Right renal cortex interstitium (tissue), 3 donors: ENCODE data around the gene CNKSR2. TPM values are rescaled to one million over a fixed set of nuclear protein-coding genes. Genes with fewer than 3 reads are reported as not detected.

Experiments
- DNase-seq, 3 donors: peaks; one replicate each; pipeline ENCODE4 v3.0.0-alpha.2; 2013; ENCODE audit warnings: low read depth in 3 of 3, low spot score in 2 of 3
- polyA plus RNA-seq, 3 donors: library from polyadenylated mRNA; unstranded; fragments of 120-200 nt; gene quantifications; one replicate each; pipeline ENCODE4 v1.2.1, GENCODE V29; 2013; ENCODE audit not compliant: insufficient read length in 3 of 3

CNKSR2 gene
- polyA plus RNA-seq, 3 donors = 1.1 to 1.3 (median 1.2) TPM

DNA sequence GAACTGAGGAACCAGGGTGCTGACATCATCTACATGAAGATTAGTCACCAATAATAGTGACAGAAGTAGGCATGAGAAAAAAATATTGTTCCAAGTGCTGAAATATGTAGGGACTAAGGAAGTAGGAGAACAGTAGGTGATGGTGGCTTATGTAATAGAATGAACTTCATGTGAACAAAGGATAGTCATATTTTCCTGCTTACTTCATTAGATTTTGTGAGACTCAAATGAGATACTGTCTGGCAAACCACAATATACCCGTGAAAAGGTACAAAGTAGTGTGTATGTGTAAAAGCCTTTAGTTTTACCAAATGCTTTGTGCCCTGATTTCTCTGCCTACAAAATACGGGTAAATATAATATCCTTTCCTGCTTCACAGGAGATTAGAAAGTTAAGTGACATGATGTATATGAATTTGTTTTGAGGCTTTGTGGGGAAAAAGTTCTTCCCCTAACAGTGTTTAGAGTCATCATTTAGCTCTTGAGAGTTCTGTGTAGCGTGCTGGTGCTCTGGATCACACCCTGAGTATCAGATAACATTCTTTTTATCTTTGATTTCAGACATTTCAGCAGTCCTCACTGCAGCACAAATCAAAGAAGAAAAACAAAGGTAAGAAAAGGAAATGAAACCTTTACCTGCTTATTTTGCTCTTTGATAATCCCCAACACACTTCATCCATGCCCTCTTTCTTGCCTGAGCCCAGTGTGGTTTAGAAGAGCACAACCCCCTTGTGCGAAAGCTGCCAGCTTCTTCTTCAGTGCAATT is 216.0 kb downstream of the CNKSR2 start:
- DNase-seq = no peak

GRCh38 chrX:21606002-21606401 is 231.8 kb downstream of the CNKSR2 start:
- no peak for DNase-seq

- no peak for DNase-seq
Observed at GRCh38 chrX:21610168-21610567, 235.9 kb downstream of the CNKSR2 start.

DNA sequence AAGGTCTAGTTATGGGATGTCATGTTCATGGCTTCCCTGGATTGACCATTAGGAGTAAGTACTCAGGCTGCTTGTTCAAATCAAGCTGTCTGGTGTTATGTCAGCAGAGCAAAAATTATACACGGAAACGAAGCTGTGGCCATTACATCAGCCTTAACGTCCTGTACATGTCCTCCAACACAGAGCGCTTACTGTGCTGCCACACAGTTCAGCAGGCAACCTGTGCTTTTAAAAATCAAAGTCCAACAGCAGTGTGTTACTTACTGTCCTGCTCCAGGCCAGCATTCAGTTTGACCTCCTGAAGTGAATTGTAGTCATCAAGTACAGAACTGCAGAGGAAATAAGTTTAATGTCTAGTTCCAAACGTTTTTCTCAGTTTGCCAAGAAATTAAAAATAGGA is 237.9 kb downstream of the CNKSR2 start:
- no peak for DNase-seq

DNA sequence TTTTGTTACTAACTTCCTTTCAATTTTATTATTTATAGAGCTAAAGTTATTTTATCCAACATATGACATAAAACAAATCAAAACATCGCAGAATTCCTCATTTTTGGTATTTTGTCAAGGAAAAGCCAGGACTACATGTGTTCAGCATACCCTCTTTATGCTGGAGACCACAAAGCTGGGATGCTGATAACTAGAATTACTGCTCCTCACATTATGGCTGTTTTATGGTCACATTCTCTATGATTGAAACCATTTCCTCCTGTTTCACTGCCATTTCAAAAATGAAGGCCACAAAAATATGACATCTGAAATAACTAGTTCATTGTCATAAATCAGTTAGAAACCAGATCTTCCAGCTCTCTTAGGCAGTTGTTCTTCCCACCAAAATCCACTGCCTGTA is 242.2 kb downstream of the CNKSR2 start:
- no peak for DNase-seq

GRCh38 chrX:21620234-21620633 is 246.0 kb downstream of the CNKSR2 start:
- DNase-seq = no peak

DNA sequence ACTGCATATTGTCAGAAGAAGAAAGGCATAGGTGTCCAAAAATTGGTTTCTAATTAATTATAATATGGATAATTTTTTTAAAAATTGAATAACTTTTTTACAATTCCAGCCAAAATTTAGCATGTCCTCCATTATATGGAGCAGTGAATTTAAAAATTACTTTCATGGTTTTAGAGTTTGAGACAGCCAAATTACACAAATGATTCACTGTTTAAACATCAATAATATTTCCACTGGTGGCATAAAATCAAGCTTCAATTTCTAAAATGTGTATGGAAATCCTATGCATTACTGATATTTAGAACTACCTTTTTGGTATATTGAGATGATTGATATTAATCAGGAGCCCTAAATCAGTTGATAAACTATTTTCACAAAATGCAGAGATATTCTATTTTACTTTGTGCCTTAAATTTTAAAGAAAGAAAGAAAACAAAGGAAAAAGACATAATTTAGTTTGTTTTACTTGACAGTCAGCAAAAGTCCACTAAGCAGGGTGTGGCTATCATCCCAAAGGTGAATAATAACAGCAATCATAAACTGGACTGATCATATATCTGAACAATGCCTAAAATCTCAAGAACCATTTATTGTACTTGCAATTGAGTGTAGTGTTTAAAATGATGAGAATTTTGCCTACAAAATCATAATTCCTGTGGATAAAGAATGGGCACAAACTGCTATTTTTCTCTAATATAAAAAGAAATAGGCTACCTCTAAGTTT is 249.7 kb downstream of the CNKSR2 start:
- no peak for DNase-seq

DNA sequence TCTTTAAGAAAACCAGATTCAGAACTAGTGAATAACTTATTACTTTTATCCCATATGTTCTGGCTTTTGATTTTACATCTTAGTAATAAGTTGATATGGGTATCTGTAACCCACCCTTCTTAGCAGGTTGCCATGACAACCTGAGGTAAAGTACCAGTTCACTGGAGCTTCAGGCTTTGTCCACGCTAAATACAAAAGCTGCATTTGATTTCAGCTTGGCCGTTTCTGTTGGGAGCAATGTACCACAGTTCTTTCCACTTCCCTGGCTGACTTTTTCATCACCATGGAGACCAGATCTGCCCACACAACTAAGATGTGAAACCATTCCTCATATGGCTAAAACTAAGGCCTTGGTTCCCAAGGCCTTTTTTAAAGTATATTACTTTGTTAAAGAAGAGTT is 257.8 kb downstream of the CNKSR2 start:
- DNase-seq = no peak

GRCh38 chrX:21638311-21638710 is 264.1 kb downstream of the CNKSR2 start:
- DNase-seq = no peak

GRCh38 chrX:21639775-21640174 is 265.6 kb downstream of the CNKSR2 start:
- no peak for DNase-seq

DNA sequence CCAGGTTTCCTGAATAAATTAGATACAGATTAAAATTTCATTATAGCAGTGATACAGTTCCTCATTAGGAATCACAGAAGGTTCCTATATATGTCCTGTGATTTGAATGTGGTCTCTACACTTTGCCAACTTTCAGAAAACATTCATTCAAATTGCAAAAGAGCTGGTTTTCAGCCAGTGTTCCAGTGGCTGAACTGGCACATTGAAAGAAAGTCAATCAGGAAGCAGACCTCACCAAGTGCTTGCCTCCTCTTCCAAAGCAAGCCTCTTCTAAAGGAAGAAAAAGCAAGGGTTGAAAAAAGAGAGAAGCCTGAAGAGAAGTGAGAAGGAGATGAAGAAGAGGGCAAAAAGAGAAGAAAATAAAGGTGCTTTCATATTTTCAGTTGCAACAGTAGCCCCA is 271.2 kb downstream of the CNKSR2 start:
- DNase-seq = no peak

GRCh38 chrX:21645886-21646285 is 271.7 kb downstream of the CNKSR2 start:
- no peak for DNase-seq

GRCh38 chrX:21655901-21656586 is 281.8 kb downstream of the CNKSR2 start:
- no peak for DNase-seq

DNA sequence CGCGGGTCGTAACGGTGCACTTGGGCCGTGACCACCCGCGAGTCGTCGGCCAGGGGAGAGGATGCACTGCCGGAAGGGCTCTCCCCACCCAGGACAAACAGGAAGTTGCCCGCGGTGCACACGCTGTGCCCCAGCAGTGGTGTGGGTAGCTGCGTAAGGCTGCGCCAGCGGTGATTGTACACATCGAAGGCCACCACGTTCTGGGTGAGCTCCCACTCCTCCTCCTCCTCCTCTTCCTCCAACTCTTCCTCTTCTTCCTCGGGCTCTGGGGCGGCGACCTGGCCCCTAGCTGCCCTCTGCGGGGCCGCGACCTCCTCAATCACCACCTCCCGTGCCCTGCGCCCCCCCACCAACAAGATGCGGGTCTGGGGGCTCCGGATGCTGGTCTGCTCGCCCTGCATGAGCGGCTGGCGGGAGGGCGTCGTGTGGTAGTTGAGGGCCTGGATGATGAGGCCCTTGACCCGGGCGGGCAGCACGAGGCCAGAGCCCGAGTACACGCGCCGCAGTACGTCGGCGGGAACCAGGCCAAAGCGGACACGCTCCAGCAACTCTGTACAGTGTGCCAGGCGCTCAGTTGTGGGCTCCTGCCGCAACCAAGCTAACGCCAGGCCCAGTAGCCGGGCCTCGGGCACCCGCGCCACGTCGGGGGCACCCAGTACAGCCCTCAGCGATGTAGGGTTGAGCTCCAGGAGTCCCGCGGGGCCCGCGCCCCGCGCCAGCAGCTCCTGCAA is 282.5 kb downstream of the CNKSR2 start:
- DNase-seq = no peak

- no peak for DNase-seq
Observed at GRCh38 chrX:21657318-21658151, 283.3 kb downstream of the CNKSR2 start.

DNA sequence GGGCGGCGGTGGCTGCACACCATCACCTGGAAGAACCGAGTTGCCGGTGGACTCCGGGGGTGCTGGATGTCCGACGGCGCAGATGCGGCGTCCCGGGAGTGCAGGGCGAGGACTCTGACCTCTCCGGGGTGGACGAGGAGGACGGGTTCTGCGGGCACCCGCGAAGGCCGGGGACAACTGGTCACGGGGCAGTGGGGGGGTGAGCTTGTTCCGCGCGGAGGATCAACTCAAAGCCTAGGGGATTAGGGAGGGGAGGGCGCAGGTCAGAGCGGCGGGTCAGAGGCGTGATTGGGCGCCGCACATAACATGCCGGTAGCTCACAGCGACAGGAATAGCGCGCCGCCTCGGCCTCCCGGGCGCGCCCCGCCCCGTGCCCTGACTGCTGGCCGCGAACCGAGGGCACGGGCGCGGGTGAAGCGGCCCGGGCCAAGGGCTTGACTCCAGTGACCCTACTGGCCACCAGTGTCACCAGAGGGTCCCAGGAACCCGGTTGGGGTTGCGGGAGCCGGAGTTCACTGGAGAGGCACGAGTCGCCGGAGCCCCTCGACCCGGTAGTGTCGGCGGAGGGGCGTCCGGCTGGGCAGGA is 284.0 kb downstream of the CNKSR2 start, which contains the start of gene KLHL34:
Gene KLHL34, minus strand, starts transcription at position 179 of the 586 bp plus-strand sequence. CDS start 542 bp downstream, outside the sequence.
- no peak for DNase-seq

- no peak for DNase-seq
Observed at GRCh38 chrX:21658746-21659145, 284.5 kb downstream of the CNKSR2 start.

- DNase-seq = no peak
Observed at GRCh38 chrX:21659320-21659719, 285.1 kb downstream of the CNKSR2 start.

GRCh38 chrX:21660156-21660555 is 285.9 kb downstream of the CNKSR2 start:
- no peak for DNase-seq

- no peak for DNase-seq
Observed at GRCh38 chrX:21661316-21661715, 287.1 kb downstream of the CNKSR2 start.
